ENCODE results near the gene YARS2.
"Not testable (repeated sequence)": the region's sequence is repeated elsewhere in the genome, so short reads cannot be mapped to it uniquely, and the experiment has no call there.

YARS2 gene

GRCh38 chr12:32706335-32707024 is 49.2 kb downstream of the YARS2 start:
- Histone ChIP-seq H3K9me3 (ENCODE audit: insufficient read depth, low read depth, low read length) (no peaks in the 10 kb centered on the region), H3K4me3 (ENCODE audit: low read length) (no peak overlapping the region), H3K4me1 (ENCODE audit: insufficient read depth, low read length) (no peaks in the 10 kb centered on the region), H3K27ac (ENCODE audit: low read length) (no peak overlapping the region), H3K27me3 (ENCODE audit: insufficient read depth, low read length) (no peaks in the 10 kb centered on the region), H3K36me3 (ENCODE audit: insufficient read depth, low read depth, low read length) (peaks cover 54% of the 10 kb centered on the region), H3K9ac (ENCODE audit: low read depth, low read length) (no peak overlapping the region)

- no peak overlapping the region for H3K9ac ChIP-seq (ENCODE audit: low read depth, low read length)
- H3K4me1 ChIP-seq (ENCODE audit: insufficient read depth, low read length) = no peaks in the 10 kb centered on the region
- H3K27me3 ChIP-seq (ENCODE audit: insufficient read depth, low read length) = no peaks in the 10 kb centered on the region
- H3K36me3 ChIP-seq (ENCODE audit: insufficient read depth, low read depth, low read length) = peaks cover 47% of the 10 kb centered on the region
- H3K27ac ChIP-seq (ENCODE audit: low read length) = no peak overlapping the region
- H3K9me3 ChIP-seq (ENCODE audit: insufficient read depth, low read depth, low read length) = no peaks in the 10 kb centered on the region
- H3K4me3 ChIP-seq (ENCODE audit: low read length) = no peak overlapping the region
Measured at GRCh38 chr12:32705783-32706182, 49.9 kb downstream of the YARS2 start.

GRCh38 chr12:32702946-32703345 is 52.8 kb downstream of the YARS2 start:
- H3K27ac ChIP-seq (ENCODE audit: low read length) = no peak overlapping the region
- no peak overlapping the region for H3K4me3 ChIP-seq (ENCODE audit: low read length)
- H3K9me3 ChIP-seq (ENCODE audit: insufficient read depth, low read depth, low read length) = no peaks in the 10 kb centered on the region
- no peaks in the 10 kb centered on the region for H3K4me1 ChIP-seq (ENCODE audit: insufficient read depth, low read length)
- H3K9ac ChIP-seq (ENCODE audit: low read depth, low read length) = no peak overlapping the region
- H3K36me3 ChIP-seq (ENCODE audit: insufficient read depth, low read depth, low read length) = peaks cover 27% of the 10 kb centered on the region
- H3K27me3 ChIP-seq (ENCODE audit: insufficient read depth, low read length) = no peaks in the 10 kb centered on the region

- H3K36me3 ChIP-seq (ENCODE audit: insufficient read depth, low read depth, low read length) = peaks cover 25% of the 10 kb centered on the region
- H3K9ac ChIP-seq (ENCODE audit: low read depth, low read length) = no peak overlapping the region
- H3K27ac ChIP-seq (ENCODE audit: low read length) = no peak overlapping the region
- no peaks in the 10 kb centered on the region for H3K4me1 ChIP-seq (ENCODE audit: insufficient read depth, low read length)
- H3K27me3 ChIP-seq (ENCODE audit: insufficient read depth, low read length) = no peaks in the 10 kb centered on the region
- no peaks in the 10 kb centered on the region for H3K9me3 ChIP-seq (ENCODE audit: insufficient read depth, low read depth, low read length)
- no peak overlapping the region for H3K4me3 ChIP-seq (ENCODE audit: low read length)
Measured at GRCh38 chr12:32702473-32702872, 53.2 kb downstream of the YARS2 start.

GRCh38 chr12:32699437-32699836 is 56.3 kb downstream of the YARS2 start:
- not testable (repeated sequence) for H3K9me3 ChIP-seq (ENCODE audit: insufficient read depth, low read depth, low read length); H3K27me3 ChIP-seq (ENCODE audit: insufficient read depth, low read length); H3K4me1 ChIP-seq (ENCODE audit: insufficient read depth, low read length); H3K9ac ChIP-seq (ENCODE audit: low read depth, low read length); H3K27ac ChIP-seq (ENCODE audit: low read length); H3K4me3 ChIP-seq (ENCODE audit: low read length)
- peaks cover 10% of the 10 kb centered on the region for H3K36me3 ChIP-seq (ENCODE audit: insufficient read depth, low read depth, low read length)

- Histone ChIP-seq H3K27me3 (ENCODE audit: insufficient read depth, low read length) (no peaks in the 10 kb centered on the region), H3K4me3 (ENCODE audit: low read length) (no peak overlapping the region), H3K9ac (ENCODE audit: low read depth, low read length) (no peak overlapping the region), H3K9me3 (ENCODE audit: insufficient read depth, low read depth, low read length) (no peaks in the 10 kb centered on the region), H3K27ac (ENCODE audit: low read length) (no peak overlapping the region), H3K36me3 (ENCODE audit: insufficient read depth, low read depth, low read length) (peaks cover 10% of the 10 kb centered on the region), H3K4me1 (ENCODE audit: insufficient read depth, low read length) (no peaks in the 10 kb centered on the region)
Measured at GRCh38 chr12:32698285-32698684, 57.4 kb downstream of the YARS2 start.

- Histone ChIP-seq H3K36me3 (ENCODE audit: insufficient read depth, low read depth, low read length) (peaks cover 3% of the 10 kb centered on the region; the same call in 1 of the 2 replicates), H3K27ac (ENCODE audit: low read length) (no peak overlapping the region), H3K27me3 (ENCODE audit: insufficient read depth, low read length) (no peaks in the 10 kb centered on the region), H3K9me3 (ENCODE audit: insufficient read depth, low read depth, low read length) (no peaks in the 10 kb centered on the region), H3K4me3 (ENCODE audit: low read length) (no peak overlapping the region), H3K4me1 (ENCODE audit: insufficient read depth, low read length) (no peaks in the 10 kb centered on the region; the same call in 1 of the 2 replicates), H3K9ac (ENCODE audit: low read depth, low read length) (no peak overlapping the region)
Measured at GRCh38 chr12:32697445-32697844, 58.3 kb downstream of the YARS2 start.
